ENCODE data around the gene SETX.

The SETX gene

DNA sequence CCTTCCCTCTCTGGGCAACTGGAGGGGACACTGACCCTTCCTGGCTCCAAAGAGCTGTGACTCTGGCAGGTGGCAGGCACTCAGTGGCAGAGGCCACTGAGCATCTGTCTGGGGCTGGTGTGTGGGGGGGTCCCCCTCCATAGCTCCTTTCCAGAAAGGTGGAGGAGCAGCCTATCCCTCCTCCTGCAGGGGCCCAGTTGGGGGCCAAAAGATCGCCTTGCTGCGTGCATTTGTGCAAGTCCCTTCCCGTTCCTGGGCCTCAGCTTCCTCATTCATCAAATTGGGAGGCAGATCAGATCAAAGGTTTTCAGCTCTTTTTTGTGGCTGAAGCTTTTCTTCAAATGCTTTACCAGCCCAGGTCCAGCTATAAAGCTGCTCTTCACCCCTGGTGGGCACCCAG is 115.3 kb downstream of the SETX start:
- no peak for DNase-seq

DNA sequence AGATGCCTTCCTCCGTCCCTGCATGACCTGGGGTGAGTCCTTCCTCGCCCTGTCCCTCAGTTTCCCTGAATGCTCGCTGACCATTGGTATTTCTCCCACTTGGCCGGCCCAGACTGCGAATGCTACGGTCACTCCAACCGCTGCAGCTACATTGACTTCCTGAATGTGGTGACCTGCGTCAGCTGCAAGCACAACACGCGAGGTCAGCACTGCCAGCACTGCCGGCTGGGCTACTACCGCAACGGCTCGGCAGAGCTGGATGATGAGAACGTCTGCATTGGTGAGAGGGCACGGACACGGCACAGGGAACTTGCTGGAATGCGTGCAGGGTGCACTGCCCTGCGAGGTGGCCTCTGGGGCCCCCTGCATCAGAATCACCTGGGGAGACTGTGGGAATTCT is 115.8 kb downstream of the SETX start:
- DNase-seq: peak; percentile 14 to 36 (median 35)

DNA sequence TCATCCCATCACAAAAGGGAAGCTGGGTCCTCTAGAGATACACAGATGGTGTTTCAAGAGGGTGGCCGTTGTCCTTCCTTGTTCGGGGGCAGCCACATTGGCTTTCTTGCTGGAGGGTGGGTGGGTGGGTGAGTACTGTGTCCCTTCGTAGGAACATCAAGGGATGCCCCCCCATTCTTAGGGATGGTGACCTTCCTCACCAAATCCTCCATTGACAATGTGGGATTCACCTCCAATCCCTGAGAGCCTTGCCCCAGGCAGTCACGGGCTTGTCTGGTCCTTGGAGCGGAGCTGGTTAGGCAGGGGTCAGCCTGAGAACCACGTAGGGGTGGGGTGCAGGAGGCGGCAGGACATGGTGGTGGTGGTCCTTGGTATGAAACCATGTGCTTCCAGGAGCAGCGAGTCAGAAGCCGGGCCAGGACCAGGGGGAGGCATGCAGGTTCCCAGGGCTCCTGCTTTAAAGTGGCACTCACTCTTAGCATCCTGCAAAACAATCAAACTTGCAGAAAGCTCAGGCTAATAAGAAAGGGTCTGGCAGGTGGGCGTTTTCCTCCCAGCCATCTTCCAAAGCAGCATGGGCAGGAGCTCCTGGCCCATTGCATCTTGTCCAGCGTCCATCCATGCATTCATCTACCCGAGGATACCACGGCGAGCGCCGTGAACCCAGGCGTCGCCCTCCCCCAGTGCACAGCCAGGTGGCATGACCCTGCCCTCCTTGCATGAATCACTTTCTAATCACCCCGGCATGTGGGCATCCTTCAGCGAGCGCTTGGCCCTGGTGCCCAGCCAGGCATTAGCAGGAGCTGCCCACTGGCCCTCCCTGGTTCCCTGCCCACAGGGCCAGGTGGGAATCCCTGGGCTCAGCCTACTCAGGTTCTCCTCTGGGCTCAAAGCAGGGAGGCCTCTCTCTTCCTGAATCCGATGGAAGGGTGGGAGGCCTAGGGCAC is 116.5 kb downstream of the SETX start:
- no peak for DNase-seq

DNA sequence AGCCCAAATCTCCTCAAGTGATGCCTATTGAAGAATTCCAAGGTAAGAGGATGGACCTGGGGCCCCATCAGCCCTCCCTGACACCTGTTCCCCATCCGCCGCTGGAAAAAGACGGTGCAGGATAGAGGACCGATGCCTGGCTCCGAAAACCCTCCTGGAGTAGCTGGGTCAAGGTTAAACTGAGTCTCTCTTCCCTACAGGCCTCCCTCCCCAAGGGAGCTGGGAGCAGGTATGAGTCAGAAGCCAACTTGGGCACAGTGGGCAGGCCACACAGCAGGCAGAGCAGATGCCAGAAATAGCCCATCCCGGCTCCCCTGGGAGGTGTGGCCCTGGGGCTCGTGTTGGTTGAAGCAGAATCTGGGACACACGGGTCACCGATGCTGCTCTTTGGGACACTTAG is 117.3 kb downstream of the SETX start:
- no peak for DNase-seq

DNA sequence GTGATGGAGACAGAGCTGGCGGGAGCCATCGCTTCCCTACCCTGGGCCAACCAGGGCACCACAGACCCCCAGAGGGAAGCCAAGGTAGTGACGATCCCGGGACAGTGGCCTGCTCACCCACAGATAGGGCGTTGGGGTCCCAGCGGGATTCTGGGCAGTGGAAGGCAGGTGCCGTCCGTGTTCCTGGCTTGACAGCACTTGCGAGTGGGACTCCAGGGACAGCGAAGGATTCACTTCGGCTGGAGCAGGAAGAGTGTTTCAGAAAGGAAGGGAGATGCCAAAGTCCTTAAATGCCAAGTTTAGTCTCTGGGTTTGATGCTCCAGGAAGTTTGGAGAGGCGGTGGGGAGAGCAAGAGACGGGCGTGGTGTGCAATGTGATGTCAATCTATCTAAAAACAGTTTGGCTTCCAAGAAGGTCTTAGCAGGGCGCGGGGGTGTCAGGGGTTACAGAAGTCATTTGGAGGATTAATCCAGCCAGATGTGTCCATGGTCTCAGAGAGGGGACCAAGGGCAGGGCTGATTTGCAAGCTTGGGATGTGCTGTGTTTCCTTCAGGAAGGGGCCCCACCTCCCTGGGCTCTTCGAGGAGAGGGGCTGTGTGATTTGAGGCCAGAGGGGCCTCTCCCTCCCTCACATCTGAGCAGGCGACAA is 118.0 kb downstream of the SETX start:
- no peak for DNase-seq

DNA sequence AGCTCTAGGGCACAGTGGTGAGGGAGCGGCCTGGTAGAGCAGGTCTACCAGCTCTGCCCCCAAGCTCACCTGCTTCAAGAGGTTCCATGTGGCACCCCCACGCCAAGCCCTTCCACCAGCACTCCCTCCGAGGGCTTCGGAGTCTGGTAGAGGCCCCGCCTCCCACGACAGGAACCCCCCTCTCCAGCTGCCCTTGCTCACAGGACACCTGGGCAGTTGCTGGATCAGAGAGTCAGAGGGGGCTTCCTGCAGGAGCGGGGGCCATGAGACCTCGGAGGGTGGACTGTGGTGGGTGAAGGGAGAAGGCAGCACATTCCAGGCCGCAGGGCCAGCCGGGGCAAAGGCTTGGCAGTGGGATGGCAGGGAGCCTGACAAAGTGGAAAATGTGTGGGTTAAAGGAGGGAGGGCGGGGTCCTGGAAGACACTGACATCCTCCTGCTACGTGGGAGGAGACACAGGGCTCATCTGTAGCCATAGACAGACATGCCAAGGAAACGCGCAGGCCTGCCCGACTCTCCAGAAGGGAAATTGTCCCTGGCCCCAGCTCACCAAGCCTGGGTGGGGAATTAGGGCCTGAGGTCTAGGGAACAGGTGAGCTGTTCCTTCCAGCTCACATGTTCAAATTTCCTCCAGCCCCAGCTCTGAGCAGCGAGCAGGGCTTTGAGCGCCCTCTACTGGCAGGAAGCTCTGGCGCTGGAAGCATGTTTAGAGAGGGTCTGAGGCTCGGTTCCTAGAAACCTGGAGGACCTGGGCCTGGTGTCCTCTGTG is 118.7 kb downstream of the SETX start:
- DNase-seq: peak; percentile 80 to 90 (median 88)

DNA sequence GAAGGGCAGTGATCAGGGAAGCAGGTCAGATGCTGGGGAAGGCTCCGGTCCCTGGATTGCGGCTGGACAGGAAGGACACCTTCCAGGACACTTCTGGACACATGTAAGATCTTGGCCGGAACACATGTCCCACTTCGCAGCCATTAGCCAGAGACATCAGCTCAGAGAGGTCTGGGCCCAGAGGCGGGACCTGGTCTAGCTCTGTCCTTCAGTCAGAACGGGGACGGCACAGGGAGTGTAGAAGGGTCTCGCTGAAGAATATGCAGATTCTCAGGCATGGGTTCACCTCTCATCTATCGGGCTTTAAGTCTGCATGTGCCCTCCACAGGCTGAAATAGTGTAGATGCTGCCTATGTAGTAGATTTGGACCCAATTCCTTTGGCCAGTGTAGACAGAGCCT is 119.7 kb downstream of the SETX start:
- no peak for DNase-seq

DNA sequence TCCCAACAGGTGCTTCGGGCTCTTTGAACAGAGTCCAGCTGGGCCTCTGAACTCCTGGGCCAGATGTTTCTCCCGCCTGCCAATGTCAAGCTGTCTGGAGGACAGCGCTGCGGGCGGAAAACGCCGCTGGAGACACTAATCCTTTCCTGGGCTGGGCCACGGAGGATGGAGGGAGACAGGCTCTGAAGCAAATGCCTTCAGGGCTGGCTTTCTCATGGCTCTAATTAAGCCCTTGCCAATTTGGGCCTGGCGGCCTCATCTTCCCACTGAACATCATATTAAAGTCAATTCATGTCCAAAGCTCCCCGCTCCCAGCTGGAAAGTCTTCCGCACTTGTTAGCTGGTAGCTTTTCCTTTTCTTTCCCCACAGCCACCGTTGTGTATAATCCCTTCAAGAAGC is 120.3 kb downstream of the SETX start:
- no peak for DNase-seq

DNA sequence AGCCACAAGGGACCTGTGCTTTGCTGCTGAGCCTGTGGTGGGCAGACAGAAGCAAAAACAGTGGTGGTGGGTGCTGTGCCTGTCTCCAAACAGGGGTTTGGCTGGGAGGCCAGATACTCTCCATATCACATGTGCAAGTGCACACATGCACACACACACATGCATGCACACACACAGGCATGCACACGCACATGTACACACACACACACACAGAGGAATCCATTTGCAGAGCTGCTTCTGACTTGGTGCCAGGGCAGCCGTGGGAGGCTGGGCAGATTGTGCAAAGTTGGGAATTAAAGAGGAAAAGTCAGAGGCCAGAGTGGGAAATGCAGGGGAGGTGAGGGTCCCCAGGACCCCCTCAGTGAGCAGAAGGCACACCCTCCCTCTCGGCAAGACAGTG is 121.6 kb downstream of the SETX start:
- DNase-seq: no peak

DNA sequence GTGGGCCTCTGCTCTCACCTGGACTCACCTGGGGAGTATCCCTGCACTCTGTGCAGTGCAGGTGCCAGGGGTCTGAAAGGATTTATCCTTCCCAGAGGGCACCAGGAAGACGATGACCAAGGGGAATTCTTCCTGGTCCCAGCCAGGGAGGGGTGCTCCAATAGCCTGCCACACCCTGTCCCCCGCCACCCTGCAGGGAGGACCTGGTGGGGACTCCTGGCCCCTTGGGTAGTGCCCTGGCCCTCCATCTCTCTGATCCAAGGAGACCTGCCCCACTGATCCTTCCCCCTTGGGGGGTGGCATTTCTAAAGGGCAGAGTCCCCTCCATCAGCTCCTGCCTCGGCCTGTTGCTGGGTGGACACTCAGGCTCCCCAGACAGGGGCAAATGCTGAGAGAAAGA is 122.3 kb downstream of the SETX start:
- DNase-seq: no peak

DNA sequence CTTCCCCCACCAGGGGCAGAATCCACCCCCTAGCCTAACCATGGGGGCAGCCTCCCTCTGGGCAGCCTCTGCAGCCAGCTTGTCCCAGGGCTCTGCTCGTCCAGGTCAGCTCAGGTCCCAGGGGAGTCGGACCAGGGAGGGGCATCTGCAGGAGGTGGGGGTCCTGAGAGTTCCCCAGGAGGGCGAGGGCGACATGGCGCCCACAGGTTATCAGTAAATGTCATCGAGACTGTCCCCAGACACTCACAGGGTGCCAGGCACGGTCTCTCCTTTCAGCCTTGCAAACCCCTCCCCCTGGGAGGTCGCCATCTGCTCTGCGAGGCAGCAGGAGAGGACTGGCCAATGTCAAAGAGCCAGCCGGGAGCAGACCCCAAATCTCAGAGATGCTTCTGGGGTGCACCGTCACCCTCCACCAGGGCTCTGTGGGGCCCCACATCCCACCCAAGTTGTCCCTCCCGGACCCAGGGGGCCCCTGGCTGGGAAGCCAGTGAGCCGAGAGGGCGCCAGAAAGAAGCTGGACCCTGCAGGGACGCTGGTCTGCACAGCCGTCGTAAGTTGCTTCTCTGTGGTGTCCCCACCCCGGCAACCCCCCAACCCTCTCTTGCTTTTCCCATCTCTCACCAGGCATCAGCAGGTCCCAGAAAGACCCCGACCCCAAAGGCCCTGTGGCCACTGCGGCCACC is 123.6 kb downstream of the SETX start:
- DNase-seq: no peak

DNA sequence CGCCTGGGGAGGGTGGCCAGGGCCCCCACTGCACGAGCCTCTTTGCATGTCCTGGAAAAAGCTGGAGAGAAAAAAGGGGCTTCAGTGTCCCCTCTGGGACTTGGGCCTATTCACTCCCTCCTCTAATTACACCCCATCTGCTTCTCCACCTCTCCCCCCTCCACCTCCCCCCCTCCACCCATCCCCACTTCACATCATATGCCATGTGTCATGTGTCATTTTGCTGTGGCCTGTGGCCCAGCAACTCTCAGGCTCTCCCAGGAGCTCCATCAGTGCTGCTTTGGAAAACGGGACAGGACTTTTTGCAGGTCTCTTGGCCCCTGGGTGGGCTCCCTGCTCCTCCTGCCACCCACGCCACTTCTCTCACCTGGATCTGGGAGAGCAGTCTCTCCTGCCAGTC is 124.2 kb downstream of the SETX start:
- DNase-seq: no peak

DNA sequence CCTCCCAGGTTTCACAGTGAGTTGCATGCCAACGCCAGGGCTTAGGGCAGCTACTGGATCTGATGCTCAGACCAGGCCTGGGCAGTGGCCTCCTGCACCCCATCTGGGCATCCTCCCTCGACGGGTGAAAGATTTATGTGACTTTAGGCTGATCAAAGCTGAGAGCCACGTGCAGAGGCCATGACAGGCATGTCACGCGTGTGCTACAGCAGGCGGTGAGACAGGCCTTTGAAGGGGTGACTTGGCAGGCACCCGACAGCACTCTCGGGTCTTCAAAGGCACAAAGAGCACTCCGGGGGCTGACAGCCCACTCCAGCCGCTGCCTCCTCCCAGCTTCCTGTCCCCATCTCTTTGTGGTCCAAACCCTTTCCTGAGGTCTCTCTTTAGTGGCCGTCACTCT is 126.7 kb downstream of the SETX start:
- DNase-seq: no peak

DNA sequence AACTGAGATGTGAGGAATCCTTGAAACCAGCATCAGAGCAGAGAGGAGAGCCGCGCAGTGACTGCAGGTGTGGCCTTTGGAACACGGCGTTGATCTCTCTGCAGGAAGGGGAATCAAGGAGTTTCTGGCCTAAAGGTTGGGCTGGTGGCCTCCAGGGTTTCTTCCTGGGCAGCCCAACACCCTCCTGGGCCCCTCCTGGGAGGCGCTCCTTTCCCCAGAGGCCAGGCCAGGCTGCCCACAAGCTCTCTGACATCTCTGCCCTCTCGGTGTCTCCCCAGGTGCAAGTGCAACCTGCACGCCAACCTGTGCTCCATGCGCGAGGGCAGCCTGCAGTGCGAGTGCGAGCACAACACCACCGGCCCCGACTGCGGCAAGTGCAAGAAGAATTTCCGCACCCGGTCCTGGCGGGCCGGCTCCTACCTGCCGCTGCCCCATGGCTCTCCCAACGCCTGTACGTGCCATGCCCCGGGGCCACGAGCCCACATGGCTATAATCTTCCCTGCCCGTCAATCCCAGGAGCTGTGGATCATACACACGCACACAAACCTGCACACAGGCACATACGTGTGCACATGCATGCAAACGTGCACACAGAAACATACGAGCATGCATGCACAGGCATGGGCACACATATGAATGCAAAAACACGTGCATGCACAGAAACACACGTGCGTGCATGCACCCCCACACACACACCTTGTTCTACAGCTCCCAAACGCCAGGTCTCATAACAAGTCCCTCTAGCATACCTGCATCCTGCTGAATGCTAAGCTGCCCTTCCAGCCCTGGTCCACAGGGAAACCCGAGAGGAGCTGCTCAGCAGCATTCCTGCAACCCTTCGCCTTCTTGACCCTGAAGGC is 128.0 kb downstream of the SETX start:
- no peak for DNase-seq

DNA sequence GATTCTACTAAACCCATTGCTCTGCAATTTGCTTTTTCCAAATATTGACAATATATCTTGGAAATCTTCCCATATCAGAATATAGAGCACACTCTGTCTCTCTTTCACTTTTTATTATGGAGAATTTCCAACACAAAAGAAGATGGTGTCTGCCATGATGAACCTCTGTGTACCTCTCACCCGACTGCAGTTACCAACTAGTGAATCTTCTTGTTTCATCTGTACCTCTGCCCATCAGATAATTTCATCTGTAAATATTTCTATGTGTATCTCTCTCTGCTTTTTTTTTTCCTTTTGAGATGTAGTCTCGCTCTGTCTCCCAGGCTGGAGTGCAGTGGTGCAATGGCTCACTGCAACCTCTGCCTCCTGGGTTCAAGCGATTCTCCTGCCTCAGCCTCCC is 130.1 kb downstream of the SETX start:
- DNase-seq: no peak

DNA sequence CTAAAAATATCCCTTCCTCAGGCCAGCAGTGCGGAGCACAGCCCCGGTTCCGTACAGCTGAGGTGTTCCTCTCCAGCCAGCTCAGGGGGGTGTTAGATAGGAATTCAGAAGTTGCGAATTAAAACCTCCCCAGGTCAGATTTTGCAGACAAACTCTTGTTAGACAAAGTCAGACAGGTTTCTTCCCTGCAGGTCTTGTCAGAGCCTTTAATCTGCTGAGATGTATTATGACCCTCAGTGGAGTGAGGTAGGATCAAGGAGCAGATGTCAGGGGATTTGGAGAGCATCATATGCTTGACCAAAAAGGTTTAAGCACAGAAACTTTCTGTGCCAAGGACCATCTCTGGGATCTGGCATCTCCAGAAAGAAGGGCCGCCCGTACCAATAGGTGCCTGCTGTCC is 132.8 kb downstream of the SETX start:
- no peak for DNase-seq

DNA sequence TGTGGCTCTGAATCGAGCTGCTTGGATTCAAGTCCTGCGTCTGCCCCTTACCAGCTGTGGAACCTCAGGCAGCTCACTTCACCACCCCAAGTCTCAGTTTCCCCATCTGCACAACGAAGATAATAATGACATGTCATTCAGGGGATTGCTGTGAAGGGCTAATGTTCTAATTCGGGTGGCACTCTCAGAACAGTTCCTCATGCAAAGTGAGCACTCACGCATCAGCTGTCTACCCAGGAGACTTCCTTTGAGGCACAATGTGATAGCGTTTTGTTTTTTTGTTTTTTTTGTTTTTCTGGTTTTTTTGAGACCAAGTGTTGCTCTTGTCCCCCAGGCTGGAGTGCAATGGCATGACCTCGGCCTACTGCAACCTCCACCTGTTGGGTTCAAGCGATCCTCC is 136.6 kb downstream of the SETX start:
- DNase-seq: peak in 2 of 3 donors; percentile 19 to 37

DNA sequence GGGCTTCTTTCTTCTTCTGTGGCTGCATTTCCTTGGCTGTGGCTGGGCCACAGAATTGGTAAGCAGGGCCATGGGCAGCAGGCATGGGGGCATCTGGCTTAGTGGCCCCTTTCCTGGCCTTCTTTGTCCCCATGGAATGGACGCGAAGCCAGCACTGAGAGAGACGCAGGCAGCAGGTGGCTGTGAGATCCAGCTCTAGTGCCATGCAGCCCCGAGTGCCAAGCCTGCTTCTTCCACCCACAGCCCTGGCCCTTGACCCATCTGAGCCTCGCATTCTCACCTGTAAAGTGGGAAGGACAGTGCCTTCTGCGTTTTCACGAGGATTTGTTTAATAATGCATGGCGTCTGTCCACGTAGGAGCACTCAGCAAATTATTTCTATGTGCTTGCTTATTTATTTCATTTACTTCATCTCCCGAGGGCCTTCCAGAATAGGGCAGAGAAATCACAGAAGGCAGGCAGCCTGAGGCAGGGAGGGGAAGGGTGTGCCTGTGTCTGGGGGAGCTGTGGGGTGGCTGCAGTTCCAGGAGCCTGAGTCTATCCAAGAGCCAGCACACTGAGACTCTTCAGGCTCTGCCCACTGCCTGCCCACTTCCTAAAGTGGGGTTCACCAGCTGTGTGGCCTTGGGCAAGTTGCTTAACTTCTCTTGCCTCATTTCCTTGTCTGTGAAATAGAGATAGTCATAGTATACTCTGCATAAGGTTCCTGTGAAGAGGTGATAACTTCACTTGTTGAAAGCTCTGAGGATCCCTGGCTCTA is 137.7 kb downstream of the SETX start:
- DNase-seq: peak; percentile 76 to 81 (median 77)

DNA sequence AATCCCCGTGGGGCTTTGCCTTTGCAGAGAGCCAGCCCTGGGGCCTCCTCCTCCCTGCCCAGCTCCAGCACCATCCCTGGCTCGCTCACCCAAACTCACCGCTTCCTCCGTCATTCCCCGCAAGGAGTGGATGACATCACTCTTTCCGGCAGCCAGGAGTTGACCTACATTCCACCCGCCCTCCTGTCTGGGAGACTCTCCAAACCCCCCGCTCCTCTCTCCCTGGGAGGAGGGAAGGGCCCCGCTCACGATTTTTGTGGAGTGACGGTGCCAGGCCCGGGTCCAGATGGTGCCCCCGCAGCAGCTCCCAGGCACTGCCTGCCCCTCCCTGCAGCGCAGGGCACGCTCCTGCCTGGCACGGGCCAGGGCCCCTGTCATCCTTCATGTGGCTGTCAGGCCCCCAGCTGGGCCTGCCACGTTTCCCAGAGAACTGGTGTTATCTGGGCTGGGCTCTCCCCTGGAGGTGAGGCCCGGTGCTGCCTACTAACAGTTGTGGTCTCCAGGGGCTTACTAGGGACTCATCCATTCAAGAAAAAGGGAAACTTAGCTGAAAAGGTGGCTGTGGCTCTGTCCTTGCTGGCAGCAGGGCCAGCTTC is 140.7 kb downstream of the SETX start:
- no peak for DNase-seq

DNA sequence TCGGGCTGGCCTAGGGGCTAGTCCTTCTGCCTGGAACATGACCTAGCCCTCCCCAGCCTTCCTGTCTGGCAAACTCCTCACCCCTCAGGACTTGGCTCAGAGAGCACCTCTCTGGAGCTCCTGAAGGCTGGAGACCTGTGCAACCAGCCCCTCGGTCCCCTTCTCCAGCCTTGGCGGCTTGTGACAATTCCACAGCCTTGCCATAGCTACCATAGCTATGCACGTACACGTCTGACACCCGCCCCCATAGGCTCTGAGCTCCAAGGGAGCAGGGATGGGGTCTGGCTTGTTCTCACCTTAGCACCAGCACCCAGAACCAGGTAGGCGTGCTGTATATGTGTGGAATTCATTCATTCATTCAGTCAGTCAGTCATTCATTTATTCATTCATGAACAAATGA is 143.2 kb downstream of the SETX start:
- no peak for DNase-seq
